ENCODE data around the gene GDI2. TPM values are rescaled to one million over a fixed set of nuclear protein-coding genes. Genes with fewer than 3 reads are reported as not detected.
"Not testable (repeated sequence)": the region's sequence is repeated elsewhere in the genome, so short reads cannot be mapped to it uniquely, and the experiment has no call there.

The GDI2 gene
- total RNA-seq, 4 donors from 2014 or later, result 122 to 270 (median 203) TPM

- 80 to 83% methylated on average over 1 to 7 of the region's 7 CpGs for WGBS, 2 donors (ENCODE audit: low coverage in 1 of 2)
- in situ Hi-C loops (cut with MboI; ENCODE audit: low pct_ligation_motif_present in 1 of 4, low pct_unique_long_range_greater_than_20kb in 1 of 4, low sequenced_read_pairs in 3 of 4) (loop anchor here in 2 of 4 donors (25.0 kb wide), 1 partner anchor 419 kb away; no protein-coding TSS in a partner anchor), intact Hi-C loops (cut with DNase I; ENCODE audit: low total_unique reads) (no loop called here)
- TF ChIP-seq POLR2AphosphoS5 (IDR thresholded peaks at IDR 0.05) (no peak), POLR2A (IDR thresholded peaks at IDR 0.05) (no peak), EP300 (IDR thresholded peaks at IDR 0.05; ENCODE audit: low read depth) (no peak), CTCF (IDR thresholded peaks at IDR 0.05) (no peak)
- Histone ChIP-seq H3K4me1 (no peaks in the 10 kb centered on the region), H3K4me3 (no peak overlapping the region), H3K9me3 (no peaks in the 10 kb centered on the region), H3K36me3 (no peaks in the 10 kb centered on the region), H3K27me3 (no peaks in the 10 kb centered on the region), H3K27ac (no peak overlapping the region)
- no peak for DNase-seq
Observed at GRCh38 chr10:5856701-5857004, 43.4 kb upstream of the GDI2 start.

DNA sequence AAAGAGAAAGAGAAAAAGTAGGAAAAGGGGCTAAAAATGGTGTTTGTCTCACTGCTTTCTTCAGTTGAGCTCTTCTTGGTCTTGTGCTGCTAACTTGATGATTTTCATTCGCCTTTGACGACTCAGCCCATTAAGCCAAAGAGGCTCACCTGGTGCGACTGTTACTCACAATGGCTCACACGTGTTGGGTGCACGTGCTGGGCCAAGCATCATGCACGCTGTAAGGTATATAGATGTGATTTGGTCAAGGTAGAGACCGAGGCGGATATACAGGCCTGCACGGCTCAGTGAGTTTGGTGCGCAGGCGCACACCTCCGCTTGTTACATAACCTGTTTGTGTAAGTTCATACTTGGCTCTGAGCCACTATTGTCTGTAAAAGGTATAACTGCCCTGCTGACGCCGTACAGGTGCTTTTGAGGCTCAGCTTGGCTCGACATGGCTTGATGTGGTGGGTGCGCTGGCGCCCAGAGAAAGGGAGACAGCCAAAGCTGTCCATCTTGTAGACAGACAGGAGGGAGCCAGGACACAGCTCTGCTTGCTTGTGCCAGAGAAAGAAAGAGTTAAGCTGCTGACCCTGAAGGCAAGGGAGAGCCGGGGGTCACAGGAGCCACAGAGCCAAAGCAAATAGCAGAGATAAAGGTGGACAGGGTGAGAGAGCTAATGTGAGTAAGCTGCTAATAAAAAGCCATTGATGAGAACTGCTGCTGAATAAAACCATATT lies 42.9 kb upstream of the GDI2 start:
- Histone ChIP-seq H3K4me3 (no peak overlapping the region), H3K9me3 (no peaks in the 10 kb centered on the region), H3K27ac (no peak overlapping the region), H3K4me1 (no peaks in the 10 kb centered on the region), H3K36me3 (no peaks in the 10 kb centered on the region), H3K27me3 (no peaks in the 10 kb centered on the region)
- in situ Hi-C loops (cut with MboI; ENCODE audit: low pct_ligation_motif_present in 1 of 4, low pct_unique_long_range_greater_than_20kb in 1 of 4, low sequenced_read_pairs in 3 of 4) (loop anchor here in 2 of 4 donors (25.0 kb wide), 1 partner anchor 419 kb away; no protein-coding TSS in a partner anchor), intact Hi-C loops (cut with DNase I; ENCODE audit: low total_unique reads) (no loop called here)
- no peak for TF ChIP-seq POLR2AphosphoS5 (IDR thresholded peaks at IDR 0.05)
- no peak for DNase-seq
- 82 to 90% methylated on average over 6 to 18 of the region's 18 CpGs for WGBS, 2 donors (ENCODE audit: low coverage in 1 of 2)

- no peaks in the 10 kb centered on the region for H3K36me3 ChIP-seq
- in situ Hi-C loops (cut with MboI; ENCODE audit: low pct_ligation_motif_present in 1 of 4, low pct_unique_long_range_greater_than_20kb in 1 of 4, low sequenced_read_pairs in 3 of 4), result loop anchor here in 2 of 4 donors (25.0 kb wide), 1 partner anchor 417 kb away; no protein-coding TSS in a partner anchor
- no peaks in the 10 kb centered on the region for H3K27me3 ChIP-seq
- WGBS, 2 donors (ENCODE audit: low coverage in 1 of 2), result 75% methylated on average over 5 of the region's 5 CpGs; no CpG with 5 or more reads in 1 of the 2 donors
- intact Hi-C loops (cut with DNase I; ENCODE audit: low total_unique reads), result no loop called here
- no peaks in the 10 kb centered on the region for H3K4me1 ChIP-seq
- no peak overlapping the region for H3K4me3 ChIP-seq
- TF ChIP-seq POLR2AphosphoS5 (IDR thresholded peaks at IDR 0.05) (no peak), POLR2A (IDR thresholded peaks at IDR 0.05) (no peak), CTCF (IDR thresholded peaks at IDR 0.05) (no peak)
- DNase-seq, result no peak
- no peak overlapping the region for H3K27ac ChIP-seq
- H3K9me3 ChIP-seq, result no peaks in the 10 kb centered on the region
Observed at GRCh38 chr10:5854131-5854475, 40.9 kb upstream of the GDI2 start.

GRCh38 chr10:5846667-5847066 lies 33.4 kb upstream of the GDI2 start:
- H3K9me3 ChIP-seq; intact Hi-C loops (cut with DNase I; ENCODE audit: low total_unique reads); H3K4me3 ChIP-seq; H3K4me1 ChIP-seq; in situ Hi-C loops (cut with MboI; ENCODE audit: low pct_ligation_motif_present in 1 of 4, low pct_unique_long_range_greater_than_20kb in 1 of 4, low sequenced_read_pairs in 3 of 4); H3K36me3 ChIP-seq; H3K27me3 ChIP-seq; DNase-seq: not testable (repeated sequence)
- WGBS, 2 donors (ENCODE audit: low coverage in 1 of 2), result 92 to 96% methylated on average over 2 to 4 of the region's 4 CpGs
- H3K27ac ChIP-seq, result peak overlapping the region in 1 of 4 donors; percentile 21

DNA sequence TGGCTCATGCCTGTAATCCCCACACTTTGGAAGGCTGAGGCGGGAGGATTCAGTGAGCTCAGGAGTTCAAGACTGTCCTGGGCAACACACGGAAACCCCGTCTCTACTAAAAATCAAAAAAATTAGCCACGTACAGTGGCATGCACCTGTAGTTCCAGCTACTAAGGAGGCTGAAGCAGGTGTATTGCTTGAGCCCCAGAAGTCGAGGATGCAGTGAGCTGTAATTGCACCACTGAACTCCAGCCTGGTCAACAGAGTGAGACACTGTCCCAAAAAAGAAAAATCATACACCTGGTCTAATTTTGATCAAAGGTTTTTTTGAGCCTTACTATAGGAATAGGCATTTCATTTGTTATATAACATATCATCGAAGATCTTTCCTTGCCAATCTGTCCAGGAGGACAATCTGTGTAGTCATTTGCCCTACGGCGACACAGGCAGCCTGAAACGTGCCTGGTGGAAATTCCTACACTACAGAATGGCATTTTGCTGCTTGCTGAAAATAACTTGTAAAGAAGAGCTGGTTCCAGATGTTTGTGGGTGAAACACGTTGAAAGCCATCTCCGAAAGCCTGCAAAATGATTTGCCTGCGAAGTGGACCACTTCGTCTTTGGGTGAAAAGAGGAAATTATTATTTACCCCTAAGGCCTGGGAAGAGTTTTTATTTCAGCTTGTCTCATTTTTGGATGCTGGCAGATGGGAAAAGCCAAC lies 31.3 kb upstream of the GDI2 start:
- 41 to 53% methylated on average over 10 to 13 of the region's 13 CpGs for WGBS, 2 donors (ENCODE audit: low coverage in 1 of 2)
- no peak for DNase-seq
- Histone ChIP-seq H3K4me1 (peaks cover 0 to 6% (median 0%) of the 10 kb centered on the region in 4 donors), H3K27ac (peak overlapping the region in 1 of 4 donors; percentile 12), H3K27me3 (no peaks in the 10 kb centered on the region), H3K9me3 (no peaks in the 10 kb centered on the region), H3K36me3 (no peaks in the 10 kb centered on the region), H3K4me3 (no peak overlapping the region)
- in situ Hi-C loops (cut with MboI; ENCODE audit: low pct_ligation_motif_present in 1 of 4, low pct_unique_long_range_greater_than_20kb in 1 of 4, low sequenced_read_pairs in 3 of 4), result no loop called here
- TF ChIP-seq POLR2AphosphoS5 (IDR thresholded peaks at IDR 0.05), result no peak
- TF ChIP-seq POLR2A (IDR thresholded peaks at IDR 0.05), result no peak
- no peak for TF ChIP-seq EP300 (IDR thresholded peaks at IDR 0.05; ENCODE audit: low read depth)
- no peak for TF ChIP-seq CTCF (IDR thresholded peaks at IDR 0.05)
- intact Hi-C loops (cut with DNase I; ENCODE audit: low total_unique reads), result no loop called here

Measured in transverse colon (tissue), 4 donors.